Esophagus muscularis mucosa (tissue), 3 donors: ENCODE measurements around the gene TMEM117.

Experiments
- CTCF ChIP-seq, 3 experiments: fragments of 200-600 bp in 2 of 3; fragments of 450-650 bp in 1 of 3; sonication (generic) in 2 of 3; IDR thresholded peaks; one replicate each; pipeline ENCODE4 v1.5.1; 2017 to 2019; ENCODE audit warnings: antibody characterized with exemption in 3 of 3, mild to moderate bottlenecking in 2 of 3, moderate library complexity in 1 of 3
- POLR2A ChIP-seq: fragments of 450-650 bp; IDR thresholded peaks from one replicate; pipeline ENCODE4 v1.6.1; 2017; ENCODE audit warnings: antibody characterized with exemption, moderate library complexity, mild to moderate bottlenecking, low read depth
- POLR2AphosphoS5 ChIP-seq, 2 donors: sonication (generic); formaldehyde crosslinking; IDR thresholded peaks; one replicate each; pipeline ENCODE4 v1.6.1; 2017; ENCODE audit warnings: antibody characterized with exemption in 2 of 2

- TF ChIP-seq CTCF (IDR thresholded peaks at IDR 0.05) (no peak), POLR2AphosphoS5 (IDR thresholded peaks at IDR 0.05) (no peak), POLR2A (no peak)
These were observed 450.5 kb downstream of the TMEM117 start for GRCh38 chr12:44286336-44286735.
